GM12891 (cell line): ENCODE measurements around the gene FBLN2.
"Not testable (repeated sequence)": the region's sequence is repeated elsewhere in the genome, so short reads cannot be mapped to it uniquely, and the experiment has no call there.

ENCODE experiments used
- POLR2A ChIP-seq: IDR thresholded peaks from 2 replicates; pipeline ENCODE4 v1.6.1; 2011; ENCODE audit warnings: low read depth, low read length, control low read depth
- POLR2AphosphoS5 ChIP-seq: IDR thresholded peaks from 2 replicates; pipeline ENCODE4 v1.6.1; 2011; ENCODE audit warnings: low read depth, low read length, control low read depth
- POU2F2 ChIP-seq: IDR thresholded peaks from 2 replicates; pipeline ENCODE4 v1.6.1; 2011; ENCODE audit warnings: low read depth, mild to moderate bottlenecking, control low read depth, low read length, moderate library complexity
- SPI1 ChIP-seq: IDR thresholded peaks from 2 replicates; pipeline ENCODE4 v1.6.1; 2011; ENCODE audit warnings: low read depth, low read length, control low read depth
- TAF1 ChIP-seq: IDR thresholded peaks from 2 replicates; pipeline ENCODE4 v1.6.1; 2011; ENCODE audit warnings: low read depth, low read length, control low read depth

DNA sequence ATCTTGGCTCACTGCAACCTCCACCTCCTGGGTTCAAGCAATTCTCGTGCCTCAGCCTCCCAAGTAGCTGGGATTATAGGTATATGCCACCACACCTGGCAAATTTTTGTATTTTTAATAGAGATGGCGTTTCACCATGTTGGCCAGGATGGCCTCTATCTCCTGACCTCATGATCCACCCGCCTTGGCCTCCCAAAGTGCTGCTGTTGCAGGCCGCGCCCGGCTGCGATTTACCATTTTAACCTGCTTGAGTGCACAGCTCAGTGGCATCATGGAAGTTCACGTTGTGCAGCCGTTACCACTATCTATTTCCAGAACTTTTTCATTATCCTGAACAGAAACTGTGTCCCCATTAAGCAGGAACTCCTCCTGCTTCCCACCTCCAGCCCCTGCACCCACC, 13.5 kb downstream of the FBLN2 start:
- TF ChIP-seq POLR2A, TAF1, POLR2AphosphoS5, SPI1, POU2F2: not testable (repeated sequence)
